Heart left ventricle (tissue), 16 donors: ENCODE data around the gene GAB4. TPM values are rescaled to one million over a fixed set of nuclear protein-coding genes. Genes with fewer than 3 reads are reported as not detected.
A peak's percentile ranks its signal among the peaks of the same experiment; 100 is the strongest.

Experiments
- ATAC-seq, 4 donors: fragments of 200-7000 bp; cut with Tn5 transposase; one replicate each; pipeline ENCODE4 v1.9.1; 2020 to 2022; ENCODE audit warnings: moderate library complexity in 4 of 4, mild to moderate bottlenecking in 3 of 4, moderate number of reproducible peaks in 1 of 4
- DNase-seq, 5 donors: peaks; one replicate each; pipeline ENCODE4 v3.0.0-alpha.2; 2020
- H3K27ac ChIP-seq, 12 donors: fragments of 200-600 bp; sonication (generic) in 4 of 12; one replicate each; pipeline versions ENCODE4 v1.5.0 to v1.8.0; 2016 to 2022; ENCODE audit warnings: mild to moderate bottlenecking in 2 of 12
- H3K27me3 ChIP-seq, 9 donors: fragments of 200-600 bp; sonication (generic) in 2 of 9; one replicate each; pipeline versions ENCODE4 v1.5.1 to v1.8.0; 2016 to 2022; ENCODE audit warnings: mild to moderate bottlenecking in 3 of 9
- H3K36me3 ChIP-seq, 9 donors: fragments of 200-600 bp; sonication (generic) in 2 of 9; one replicate each; pipeline versions ENCODE4 v1.5.0 to v1.8.0; 2018 to 2022; ENCODE audit warnings: mild to moderate bottlenecking in 2 of 9
- H3K4me1 ChIP-seq, 12 donors: fragments of 200-600 bp; sonication (generic) in 4 of 12; one replicate each; pipeline versions ENCODE4 v1.5.0 to v1.8.0; 2016 to 2022; ENCODE audit warnings: mild to moderate bottlenecking in 3 of 12
- H3K4me3 ChIP-seq, 12 donors: fragments of 200-600 bp; sonication (generic) in 4 of 12; one replicate each; pipeline versions ENCODE4 v1.5.0 to v1.8.0; 2017 to 2022; ENCODE audit warnings: mild to moderate bottlenecking in 9 of 12, moderate library complexity in 4 of 12
- H3K9me3 ChIP-seq, 12 donors: fragments of 200-600 bp; sonication (generic) in 4 of 12; one replicate each; pipeline versions ENCODE4 v1.5.0 to v1.8.0; 2016 to 2022; ENCODE audit warnings: mild to moderate bottlenecking in 1 of 12
- CTCF ChIP-seq, 12 donors: fragments of 200-600 bp; sonication (generic) in 4 of 12; IDR thresholded peaks; one replicate each; pipeline versions ENCODE4 v1.5.0 to v1.8.0; 2018 to 2022; ENCODE audit warnings: antibody characterized with exemption in 12 of 12, mild to moderate bottlenecking in 5 of 12
- POLR2A ChIP-seq, 2 donors: fragments of 450-650 bp; IDR thresholded peaks; one replicate each; pipeline ENCODE4 v1.6.1; 2017; ENCODE audit warnings: antibody characterized with exemption in 2 of 2, mild to moderate bottlenecking in 2 of 2, moderate library complexity in 2 of 2
- WGBS, 4 donors: extraction: QIAGEN DNeasy Blood & Tissue Kit in 2 of 4; methylation state at CpG; one replicate each; pipeline versions ENCODE4 v1.1.5 to v1.1.7; 2013 to 2018; 5-methylcytosine and 5-hydroxymethylcytosine counted together
- intact Hi-C, 10 donors: fragments of 100-400 bp; cut with DNase I; formaldehyde crosslinking; loops; one replicate each; pipeline versions ENCODE4 v1.11.1 to v1.14.2; 2022
- polyA plus RNA-seq, 2 donors: library from polyadenylated mRNA; stranded (reverse); fragments of 200-250 nt; gene quantifications; one replicate each; pipeline ENCODE4 v1.2.3, GENCODE V29; 2013
- total RNA-seq, 9 donors: library from RNA; depleted of rRNA in 2 of 9; stranded (reverse); fragments of >200 nt in 2 of 9; fragmentation: NEBNext Ultra II Directional in 3 of 9; extraction: Animal tissue kit (Norgen Biotek cat#: 25700) in 3 of 9; gene quantifications; one replicate each; pipeline versions ENCODE4 v1.1.0 to v1.2.4, GENCODE V29; 2016 to 2023
- donor health status: ischemic (EF 13 %, LVEDD 7.1; RV severe dilation, severe dysfunction).
- donor health status: healthy with polysubstance abuse.
- donor health status: DM: no; HTN: yes; CAD: no.
- donor health status: DM: no; HTN: no; CAD: no.
- donor health status: ischemic (EF 25% LVEDD 6.9; RV normal size, moderate dysfunction).
- donor health status: ischemic (EF 25% LVEDD 5.7; RV mildly dilated, moderate dysfunction).
- donor health status: healthy.
- donor health status: DM: yes; HTN: yes; CAD: no.
- donor health status: ischemic (EF 35%, LVEDD 5.7; RV mildly dilated, moderate dysfunction).
- donor health status: nonischemic (EF 11% LVEDD 7.7; RV severe dilation, severe dysfunction).
- donor health status: DM: yes; HTN: yes; CAD: no.
- donor health status: PGD.
- donor health status: ischemic (EF 29% LVEDD 5.4; RV normal size, mild dysfunction).
- donor health status: nonischemic (EF 23%, LVEDD 6.1; RV moderate dilation, normal function).

Gene GAB4
- total and polyA plus RNA-seq, 11 donors: not detected

DNA sequence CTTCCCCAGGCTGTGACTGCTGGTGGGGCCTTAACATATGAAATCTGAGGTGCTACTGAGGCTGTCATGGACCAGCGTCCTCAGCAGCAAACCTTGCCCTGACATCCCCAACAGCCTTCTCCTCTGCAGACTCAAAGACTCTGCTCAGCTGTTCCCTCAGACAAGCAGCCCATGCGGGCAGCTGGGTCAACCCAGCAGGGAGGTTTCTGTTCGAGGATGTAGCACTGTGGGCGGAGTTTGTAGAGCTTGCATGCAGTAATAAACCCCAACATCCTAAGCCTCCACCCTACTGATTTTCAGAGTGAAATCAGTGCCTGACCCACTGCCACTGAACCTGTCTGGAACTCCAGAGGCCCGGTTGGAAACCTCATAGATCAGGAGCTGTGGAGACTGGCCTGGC is 94.0 kb downstream of the GAB4 start:
- DNase-seq (peak in 1 of 5 donors; percentile 33), ATAC-seq (no peak)
- 16 to 49% (median 38%) methylated on average over 3 to 5 of the region's 5 CpGs for whole genome bisulfite sequencing, 4 donors
- H3K36me3 ChIP-seq: no peaks in the 10 kb centered on the region
- TF ChIP-seq CTCF (IDR thresholded peaks at IDR 0.05) (no peak), POLR2A (IDR thresholded peaks at IDR 0.05) (no peak)
- H3K4me3 ChIP-seq: no peak overlapping the region
- H3K27ac ChIP-seq: no peak overlapping the region
- peaks cover 0 to 58% (median 6%) of the 10 kb centered on the region in 9 donors for H3K27me3 ChIP-seq
- H3K4me1 ChIP-seq: no peaks in the 10 kb centered on the region
- H3K9me3 ChIP-seq: no peaks in the 10 kb centered on the region
- intact Hi-C loops: loop anchor here in 1 of 10 donors (10.0 kb wide), 1 partner anchor 141 kb away; no protein-coding TSS in a partner anchor

DNA sequence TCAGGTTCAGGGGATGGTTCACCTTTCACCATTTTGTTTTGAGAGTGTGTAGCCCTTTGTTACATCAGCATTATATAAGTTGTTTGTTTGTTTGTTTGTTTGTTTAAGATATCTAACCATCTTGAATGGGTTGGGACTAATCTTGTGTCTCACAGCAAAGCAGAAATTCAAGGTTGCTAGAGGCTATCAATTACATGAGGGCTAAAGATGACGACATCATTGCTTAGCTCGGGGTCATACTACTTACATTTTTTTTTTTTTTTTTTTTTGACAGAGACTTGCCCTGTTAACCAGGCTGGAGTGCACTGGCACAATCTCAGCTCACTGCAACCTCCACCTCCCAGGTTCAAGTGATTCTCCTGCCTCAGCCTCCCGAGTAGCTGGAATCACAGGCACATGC is 95.7 kb downstream of the GAB4 start:
- WGBS, 4 donors: 52 to 62% (median 61%) methylated on average over 3 of the region's 3 CpGs
- no peak for ATAC-seq
- DNase-seq: no peak
- no peak for TF ChIP-seq POLR2A (IDR thresholded peaks at IDR 0.05)
- TF ChIP-seq CTCF (IDR thresholded peaks at IDR 0.05): no peak
- H3K27me3 ChIP-seq: peaks cover 0 to 48% (median 6%) of the 10 kb centered on the region in 9 donors
- H3K4me1 ChIP-seq: no peaks in the 10 kb centered on the region
- no peaks in the 10 kb centered on the region for H3K9me3 ChIP-seq
- no peak overlapping the region for H3K4me3 ChIP-seq
- intact Hi-C loops: loop anchor here in 1 of 10 donors (10.0 kb wide), 1 partner anchor 143 kb away; no protein-coding TSS in a partner anchor
- H3K36me3 ChIP-seq: no peaks in the 10 kb centered on the region
- H3K27ac ChIP-seq: no peak overlapping the region

Other genes starting within 250 kb of the GAB4 start
- under 1 TPM in 1 of 9 donors, not detected in 8; 0.16 TPM for gene XKR3, start 182.8 kb downstream of the GAB4 start, total RNA-seq
- not detected for gene XKR3, start 182.8 kb downstream of the GAB4 start, polyA plus RNA-seq
- gene IL17RA, start 76.8 kb upstream of the GAB4 start, total RNA-seq: 10 to 100 TPM in 3 of 9 donors, 1 to 10 TPM in 6; 5.8 to 23.1 (median 9.4) TPM
- gene IL17RA, start 76.8 kb upstream of the GAB4 start, polyA plus RNA-seq: 1 to 10 TPM; 3.1 to 7.8 TPM
- gene TMEM121B, start 113.1 kb upstream of the GAB4 start, total RNA-seq: 1 to 10 TPM; 1.1 to 3.3 (median 1.8) TPM
- gene TMEM121B, start 113.1 kb upstream of the GAB4 start, polyA plus RNA-seq: 1 to 10 TPM in 1 of 2 donors, under 1 TPM in 1; 0.49 to 1.2 TPM
- 10 to 100 TPM; 35.7 to 60.3 (median 49.0) TPM for gene HDHD5, start 151.1 kb upstream of the GAB4 start, total RNA-seq
- 10 to 100 TPM; 31.8 to 72.1 TPM for gene HDHD5, start 151.1 kb upstream of the GAB4 start, polyA plus RNA-seq
- 100 to 1,000 TPM in 2 of 9 donors, 10 to 100 TPM in 6, 1 to 10 TPM in 1; 6.7 to 108 (median 54.2) TPM for gene ADA2, start 211.2 kb upstream of the GAB4 start, total RNA-seq
- 10 to 100 TPM; 16.1 TPM for gene ADA2, start 211.2 kb upstream of the GAB4 start, polyA plus RNA-seq